HG02885 (cell line): ENCODE results near the gene A4GALT.

ENCODE experiments used
- ATAC-seq: cut with Tn5 transposase; IDR thresholded peaks from one replicate; pipeline ENCODE4 v1.9.1; 2021; ENCODE audit warnings: mild to moderate bottlenecking; ENCODE audit not compliant: unreplicated experiment, poor library complexity

The A4GALT gene

DNA sequence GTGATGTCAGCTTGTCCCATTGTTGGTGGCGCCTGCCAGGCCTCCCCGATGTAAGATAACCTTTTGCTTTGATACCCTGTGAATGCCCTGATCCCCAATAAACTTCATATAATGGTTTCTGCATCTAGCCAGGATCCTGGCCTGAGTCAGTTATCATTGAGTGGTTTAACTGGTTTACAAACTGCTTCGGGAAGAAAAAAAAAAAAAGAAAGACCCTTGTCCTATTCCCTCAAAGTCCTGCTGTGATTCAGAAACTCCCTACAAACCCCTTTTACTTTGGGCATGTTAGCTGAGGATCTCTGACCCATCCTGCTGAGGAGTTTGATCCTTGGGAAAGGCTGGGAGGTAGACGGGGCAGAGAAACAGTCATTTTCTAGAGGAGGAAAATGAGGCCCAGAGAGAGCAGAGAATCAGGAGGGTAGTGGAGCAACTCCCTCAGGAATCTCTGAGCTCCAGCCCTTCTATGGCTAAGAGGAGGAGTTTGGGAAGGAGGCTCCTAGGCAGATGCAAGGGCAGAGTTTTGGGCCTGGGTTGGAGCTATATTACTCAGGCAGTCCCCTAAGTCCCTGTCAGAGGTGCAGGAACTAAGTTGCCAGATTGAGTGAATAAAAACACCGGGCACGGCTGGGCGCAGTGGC is 66.1 kb downstream of the A4GALT start:
- no peak for ATAC-seq

DNA sequence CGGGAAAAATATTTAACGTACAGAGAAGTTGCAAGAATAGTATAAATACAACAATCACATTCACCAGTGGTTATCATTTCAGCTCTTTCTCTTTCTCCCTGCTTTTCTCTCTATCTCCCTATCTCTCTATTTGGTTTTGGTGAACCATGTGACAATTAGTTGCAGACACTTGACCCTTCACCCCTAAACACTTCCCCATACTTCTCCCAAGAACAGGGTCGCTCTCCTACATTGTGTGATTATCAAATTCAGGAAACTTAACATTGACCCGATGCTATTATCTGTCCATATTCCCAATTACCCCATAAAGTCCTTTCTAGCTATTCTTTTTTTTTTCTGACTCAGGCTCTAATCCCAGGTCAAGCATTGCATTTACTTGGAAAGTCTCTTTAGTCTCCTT is 66.7 kb downstream of the A4GALT start:
- no peak for ATAC-seq

DNA sequence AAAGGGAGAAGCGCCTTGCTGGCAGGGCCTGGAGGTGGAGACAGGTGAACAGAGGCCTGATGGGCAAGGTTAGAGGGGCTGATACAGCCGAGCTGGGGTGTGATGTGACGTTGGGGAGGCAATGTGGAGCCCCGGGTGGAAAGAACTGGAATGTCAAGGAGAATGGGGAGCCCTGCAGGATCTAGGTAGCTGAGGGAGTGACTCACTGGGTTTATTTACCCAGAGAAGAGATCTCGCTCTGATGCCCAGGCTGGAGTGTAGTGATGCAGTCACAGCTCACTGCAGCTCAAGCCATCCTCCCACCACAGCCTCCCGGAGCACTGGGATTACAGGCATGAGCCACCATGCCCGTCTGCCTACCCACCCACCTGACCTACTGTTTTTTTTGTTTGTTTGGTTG is 69.5 kb downstream of the A4GALT start:
- no peak for ATAC-seq

DNA sequence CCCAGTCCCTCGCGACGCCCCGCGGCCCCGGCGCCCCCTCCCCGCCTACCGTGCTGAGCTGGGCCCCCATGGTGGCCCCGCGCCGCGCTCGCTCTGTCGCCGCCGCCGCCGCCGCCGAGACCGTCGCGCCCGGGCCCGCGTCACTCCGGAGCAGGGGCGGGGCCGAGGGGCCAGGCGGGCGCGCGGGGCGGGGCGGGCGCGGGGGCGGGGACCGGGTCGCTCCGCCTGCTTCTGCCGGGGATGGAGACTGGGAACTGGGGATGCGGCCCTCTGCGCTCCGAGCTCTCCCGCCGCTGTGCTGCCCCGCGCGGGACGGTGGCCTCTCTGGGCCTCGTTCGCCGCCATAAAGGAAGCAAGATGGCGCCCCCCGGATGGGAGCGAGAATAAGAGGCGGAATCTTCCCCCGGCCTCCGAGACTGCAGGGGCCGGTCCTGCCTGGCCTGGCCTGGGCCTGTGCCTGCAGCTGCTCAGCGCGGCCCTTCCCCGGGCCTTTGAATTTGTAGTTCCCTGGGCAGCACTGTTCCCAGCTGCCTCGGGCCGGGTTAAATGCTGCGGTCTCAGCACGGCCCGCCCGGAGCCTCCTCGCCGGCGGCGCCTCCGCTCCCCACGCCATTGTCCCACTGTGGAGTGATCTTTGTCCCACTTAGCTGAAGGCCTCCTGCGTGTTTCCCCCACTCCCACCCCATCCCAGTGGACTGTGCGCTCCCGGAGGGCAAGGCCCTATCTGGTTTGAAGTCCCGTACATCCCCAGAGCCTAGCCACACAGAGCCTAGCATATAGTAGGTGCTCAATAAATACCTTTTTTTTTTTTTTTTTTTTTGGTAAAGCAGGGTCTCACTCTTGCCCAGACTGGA is 71.2 kb downstream of the A4GALT start, which contains the start of gene CYB5R3:
Gene CYB5R3, minus strand, starts transcription at position 147 of the 854 bp plus-strand sequence. Its CDS starts 77 bp downstream, at position 70.
- ATAC-seq = peak; percentile 76

DNA sequence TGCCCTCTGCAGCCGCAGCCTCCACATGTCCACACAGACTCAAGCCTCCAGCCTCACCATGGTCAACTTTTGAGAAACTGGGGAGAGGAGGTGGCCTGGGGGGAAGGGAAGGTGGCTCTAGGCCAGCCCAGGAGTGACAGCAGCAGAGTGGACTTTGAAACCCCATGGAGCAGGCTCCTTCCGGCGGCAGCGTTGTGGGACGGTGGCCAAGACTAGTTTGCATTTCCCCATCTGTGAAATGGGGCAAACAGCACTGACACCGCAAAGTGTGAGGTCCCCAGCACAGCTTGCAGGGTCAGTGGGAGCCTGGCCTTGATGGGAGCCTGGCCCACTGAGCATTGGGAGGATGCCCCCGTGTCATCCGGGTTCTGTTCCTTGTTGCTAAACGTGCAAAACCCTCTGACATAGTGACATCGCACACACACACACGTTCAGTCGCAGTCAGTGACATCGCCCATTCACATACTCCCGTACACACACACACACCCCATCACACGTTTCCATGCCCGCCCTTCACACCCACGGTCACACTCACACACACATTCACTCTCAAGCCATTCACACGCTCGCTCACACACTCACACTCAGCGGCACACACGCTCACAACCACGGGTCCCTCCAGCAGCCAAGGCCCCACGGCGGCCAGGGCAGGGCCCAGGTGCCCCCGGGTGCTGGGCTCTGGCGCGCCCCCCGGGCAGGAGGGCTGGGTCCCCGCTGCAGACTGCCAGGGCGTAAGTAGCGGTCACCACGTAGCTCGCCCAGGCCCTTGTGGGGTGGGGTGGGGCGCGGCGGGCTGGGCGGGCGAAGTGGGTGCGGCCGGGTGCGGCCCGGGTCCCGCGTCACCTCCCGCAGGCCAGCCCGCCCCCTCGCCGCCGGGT is 72.1 kb downstream of the A4GALT start:
- ATAC-seq = peak; percentile 57

DNA sequence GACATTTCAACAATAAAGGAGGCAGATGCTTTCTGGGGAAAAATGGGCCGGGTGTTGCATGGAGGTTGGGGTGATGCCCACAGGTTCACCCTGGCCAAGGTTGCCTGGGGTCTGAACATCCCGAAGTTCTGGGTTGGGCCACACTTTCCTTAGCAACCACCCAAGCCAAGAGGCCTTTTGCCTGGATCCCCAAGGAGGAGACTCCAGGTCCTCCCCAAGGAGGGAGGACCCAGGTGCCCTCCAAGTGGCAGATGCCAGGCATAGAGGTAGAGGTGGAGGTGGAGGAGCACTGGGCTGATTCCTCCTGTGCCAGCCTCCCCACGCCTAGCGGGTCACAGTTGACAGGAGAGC is 72.7 kb downstream of the A4GALT start:
- no peak for ATAC-seq

DNA sequence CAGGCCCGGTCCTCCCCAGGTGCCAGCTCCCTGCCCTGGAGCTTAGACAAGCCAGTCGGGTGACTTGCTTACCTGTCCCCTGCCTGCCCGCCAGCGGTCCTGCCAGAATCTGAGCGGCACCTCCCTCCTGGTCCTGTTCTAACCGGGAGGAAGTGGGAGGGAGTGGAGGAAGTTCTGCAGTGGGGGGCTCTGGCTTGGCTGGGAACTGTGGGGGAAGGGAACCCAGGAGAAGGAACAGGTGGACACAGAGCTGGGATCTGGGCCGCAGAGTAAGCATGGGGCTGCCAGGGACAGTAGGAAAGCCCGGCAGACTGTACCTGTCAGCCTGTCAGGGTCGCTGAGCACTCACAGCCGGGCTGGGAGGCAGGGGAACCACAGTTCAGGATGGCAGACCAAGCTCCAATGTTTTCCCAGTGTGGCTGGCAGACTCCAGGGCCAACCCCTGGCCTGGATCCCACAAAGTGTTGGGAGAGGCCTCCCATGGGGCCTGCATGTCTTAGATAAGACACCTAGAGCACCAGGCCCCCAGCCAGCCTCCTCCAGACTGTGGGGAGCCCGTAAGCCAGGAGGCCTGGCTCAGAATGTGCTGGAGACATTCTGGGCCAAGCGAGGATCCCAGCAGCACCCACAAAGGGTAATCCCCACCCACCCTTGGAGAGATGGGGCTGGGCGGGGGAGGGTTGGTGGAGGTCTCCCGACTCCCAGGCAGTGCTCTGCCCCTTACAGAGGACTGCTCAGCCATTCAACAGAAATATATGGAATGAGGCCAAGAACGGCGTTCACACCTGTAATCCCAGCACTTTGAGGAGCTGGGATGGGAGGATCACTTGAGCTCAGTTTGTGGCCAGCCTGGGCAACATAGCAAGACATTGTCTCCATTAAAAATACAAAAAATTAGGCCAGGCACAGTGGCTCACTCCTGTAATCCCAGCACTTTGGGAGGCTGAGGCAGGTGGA is 73.8 kb downstream of the A4GALT start:
- ATAC-seq = no peak

DNA sequence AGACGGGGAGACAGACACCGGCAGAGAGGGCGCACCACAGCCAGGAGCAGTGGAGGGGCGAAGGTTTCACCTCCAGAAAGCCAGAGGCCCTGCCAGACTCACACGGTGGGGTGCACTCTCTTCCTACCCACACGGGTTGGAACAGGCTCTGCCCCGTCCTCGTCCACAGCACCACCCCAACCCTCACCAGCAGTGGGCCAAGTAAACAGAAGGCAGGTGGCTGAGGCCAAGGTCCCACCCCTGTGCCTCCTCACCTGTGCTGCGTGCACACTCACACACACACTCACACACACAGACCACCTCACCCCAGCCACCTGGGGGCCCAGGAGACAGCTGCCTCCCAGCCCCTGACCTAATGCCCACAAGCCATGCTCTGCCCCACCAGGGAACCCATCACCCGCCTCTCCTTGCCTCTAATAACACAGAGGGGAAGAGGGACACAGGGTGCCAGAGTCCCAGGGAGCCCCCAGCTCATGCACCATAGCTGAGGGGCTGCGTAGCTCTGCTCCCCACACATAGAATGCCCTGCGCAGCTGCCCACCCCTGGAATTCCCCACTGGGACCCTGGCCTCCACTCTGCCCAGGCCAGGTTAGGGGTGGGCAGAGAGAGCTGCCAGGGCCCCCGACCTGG is 74.6 kb downstream of the A4GALT start:
- no peak for ATAC-seq

DNA sequence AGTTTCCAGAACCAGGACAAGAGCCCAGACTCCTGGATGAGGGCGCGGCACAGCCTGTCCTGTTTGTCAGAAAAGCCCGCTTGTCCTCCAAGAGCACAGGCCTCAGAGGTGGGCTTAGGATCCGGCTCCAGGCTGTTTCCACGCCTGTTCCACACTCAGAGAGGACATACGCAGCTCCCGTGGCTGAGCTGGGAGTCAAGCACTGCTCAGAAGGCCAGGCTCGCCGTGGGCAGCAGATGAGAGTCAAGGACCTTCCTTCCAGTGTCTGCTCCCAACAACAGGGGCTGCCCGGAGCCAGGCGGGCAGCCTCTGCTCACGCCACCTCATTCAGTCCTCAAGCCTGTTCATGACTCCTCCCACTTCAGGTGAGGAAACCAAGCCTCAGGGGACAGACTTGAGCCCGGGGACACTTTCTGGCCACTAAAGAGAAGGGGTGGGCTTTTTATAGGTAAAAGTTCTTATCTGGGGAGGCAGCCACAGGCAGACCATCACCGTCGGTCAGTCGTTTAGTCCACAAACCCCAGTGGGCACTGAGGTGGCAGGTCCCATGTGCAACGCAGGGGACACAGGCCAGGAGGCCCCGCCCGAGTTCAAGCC is 75.2 kb downstream of the A4GALT start:
- ATAC-seq = no peak

DNA sequence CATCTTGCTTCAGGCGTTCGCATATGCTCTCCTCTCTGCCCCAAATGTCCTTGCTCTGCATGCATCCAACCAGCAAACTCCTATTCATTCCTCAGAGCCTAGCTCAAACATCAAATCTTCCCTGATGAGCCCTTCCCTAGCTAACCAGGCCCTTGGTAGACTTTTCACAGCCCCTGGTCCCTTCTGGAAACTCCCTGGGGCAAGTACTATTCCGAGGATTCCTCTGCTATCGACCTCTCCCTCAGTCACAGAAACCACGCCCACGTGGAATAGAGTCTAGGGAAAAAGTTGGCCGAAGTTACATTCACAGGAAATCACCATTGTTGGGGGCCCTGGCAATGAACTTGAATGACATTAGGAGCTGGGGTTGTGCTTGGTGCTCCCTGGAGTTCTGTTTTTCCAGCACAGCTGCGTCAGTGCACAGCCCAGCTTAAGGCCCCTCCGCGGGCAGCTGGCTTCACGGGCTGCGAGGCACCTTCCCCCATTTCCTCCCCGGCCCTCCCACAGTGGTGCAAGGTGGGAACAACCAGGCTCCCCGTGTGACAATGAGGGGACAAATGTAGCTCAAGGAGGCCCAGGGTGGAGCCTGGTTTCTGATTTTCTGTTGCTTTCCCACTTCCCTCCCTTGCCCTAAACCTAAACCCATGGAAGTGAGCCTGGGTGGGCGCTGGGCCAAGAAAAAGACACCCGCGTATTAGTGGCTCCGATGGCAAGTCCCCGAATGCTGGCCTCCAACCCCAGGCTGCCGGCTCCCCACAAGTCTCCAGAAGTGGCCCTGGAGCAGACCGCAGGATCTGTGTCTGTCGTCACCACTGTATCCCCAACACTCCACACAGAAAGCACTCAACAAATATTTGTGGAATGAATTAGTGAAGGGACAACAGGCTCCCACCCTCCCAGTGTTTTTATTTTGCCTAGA is 76.0 kb downstream of the A4GALT start:
- ATAC-seq = no peak

DNA sequence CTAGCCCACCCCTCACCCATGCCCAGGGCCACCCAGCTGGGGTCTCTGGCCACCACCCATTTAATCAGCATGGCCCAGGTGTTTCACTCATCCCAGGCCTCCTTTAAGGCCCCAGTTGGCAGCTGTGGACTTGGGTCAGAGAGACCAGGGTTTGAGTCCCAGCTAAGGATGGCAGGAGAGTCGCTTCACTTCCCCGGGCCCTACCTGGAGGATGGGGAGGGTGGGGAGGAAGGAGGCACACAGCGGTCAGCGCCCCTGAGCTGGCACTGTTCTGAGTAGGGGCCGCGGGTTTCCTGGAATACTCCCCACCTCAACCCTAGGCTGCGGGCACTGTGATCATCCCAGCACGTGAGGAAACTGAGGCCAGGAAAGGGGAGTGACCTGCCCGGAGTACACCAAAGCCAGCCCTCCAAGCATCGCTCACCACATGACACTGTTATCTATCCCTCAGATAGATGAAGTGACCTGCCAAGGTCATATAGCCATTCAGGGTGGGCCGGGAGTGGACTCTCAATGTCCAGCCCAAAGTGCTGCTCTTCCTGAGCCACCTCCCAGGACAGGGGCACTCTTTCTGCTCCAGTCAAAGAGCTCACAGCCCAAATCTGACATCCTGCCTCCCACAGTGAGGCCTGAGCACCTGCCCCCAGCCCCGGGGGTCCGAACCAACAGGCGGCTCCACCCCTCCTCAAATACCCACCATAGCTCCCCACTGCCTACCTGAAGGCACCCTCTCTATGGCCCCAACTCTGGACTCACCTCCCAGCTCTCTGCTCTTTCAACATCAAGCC is 76.8 kb downstream of the A4GALT start:
- ATAC-seq = no peak

DNA sequence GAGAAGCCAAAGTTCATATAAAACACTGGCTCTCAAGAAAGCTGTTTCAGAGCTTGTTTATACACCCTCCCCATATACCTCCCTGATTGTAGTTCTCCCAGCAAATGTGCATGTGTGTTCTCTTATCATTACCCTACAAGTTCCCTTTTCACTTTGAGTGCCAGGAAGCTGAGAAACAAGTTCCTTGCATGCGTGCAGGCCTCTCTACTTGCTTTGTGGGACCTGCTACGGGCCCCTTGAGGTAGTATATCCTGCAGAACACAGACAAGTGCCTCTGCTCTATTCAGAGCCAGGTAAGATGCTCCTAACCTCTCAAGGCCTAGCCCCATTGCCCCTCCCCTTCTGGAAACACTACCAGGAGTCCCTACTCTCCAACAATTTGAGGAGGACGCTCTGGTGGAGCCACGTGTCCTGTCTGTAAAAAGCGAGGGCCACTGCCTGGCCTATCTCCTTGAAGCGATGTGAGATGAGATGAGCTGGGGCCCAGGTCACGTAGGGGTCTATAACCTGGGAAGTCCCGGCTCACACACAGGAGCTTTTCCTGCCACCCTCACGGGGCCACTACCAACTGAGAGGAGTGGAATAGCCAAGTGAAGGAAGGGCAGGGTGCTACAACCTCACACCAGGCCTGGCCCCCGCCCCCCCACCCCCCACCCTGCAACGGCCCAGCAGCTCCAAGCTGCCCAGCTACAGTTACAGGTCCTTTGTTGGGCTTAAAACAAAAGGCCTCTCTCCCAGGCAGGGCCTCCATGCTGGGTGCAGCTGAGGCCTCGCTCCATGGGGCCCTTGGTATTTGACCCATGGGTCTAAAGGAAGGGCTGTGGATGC is 77.7 kb downstream of the A4GALT start:
- ATAC-seq = no peak
